NOMO-1 treated with dmso at 0.1 percent for 144 hours (cell line): Measurements from ENCODE around the gene NR5A2.
"Not testable (repeated sequence)": the region's sequence is repeated elsewhere in the genome, so short reads cannot be mapped to it uniquely, and the experiment has no call there.

Experiments
- DNase-seq: peaks from one replicate; lab custom pipeline; 2025; ENCODE audit not compliant: unreplicated experiment; lab: John Stamatoyannopoulos, UW

Gene NR5A2

GRCh38 chr1:200187332-200187731, 159.8 kb downstream of the NR5A2 start:
- not testable (repeated sequence) for DNase-seq

- DNase-seq, result no peak
These were observed 164.5 kb downstream of the NR5A2 start for GRCh38 chr1:200191993-200192392.

- no peak for DNase-seq
These were observed 167.0 kb downstream of the NR5A2 start for GRCh38 chr1:200194477-200194876.

- peak; percentile 6 for DNase-seq
These were observed 170.7 kb downstream of the NR5A2 start for GRCh38 chr1:200198236-200198635.

GRCh38 chr1:200205216-200205995, 177.9 kb downstream of the NR5A2 start:
- no peak for DNase-seq

GRCh38 chr1:200206340-200206739, 178.8 kb downstream of the NR5A2 start:
- DNase-seq, result no peak

- DNase-seq, result no peak
These were observed 179.3 kb downstream of the NR5A2 start for GRCh38 chr1:200206761-200207160.

GRCh38 chr1:200207711-200208126, 180.2 kb downstream of the NR5A2 start:
- peak; percentile 88 for DNase-seq

- DNase-seq, result no peak
These were observed 183.6 kb downstream of the NR5A2 start for GRCh38 chr1:200211157-200211556.

GRCh38 chr1:200213392-200213791, 185.9 kb downstream of the NR5A2 start:
- no peak for DNase-seq

- DNase-seq, result no peak
These were observed 186.4 kb downstream of the NR5A2 start for GRCh38 chr1:200213921-200214320.

GRCh38 chr1:200215350-200215749, 187.8 kb downstream of the NR5A2 start:
- DNase-seq, result no peak

GRCh38 chr1:200217703-200218102, 190.2 kb downstream of the NR5A2 start:
- DNase-seq, result no peak

- DNase-seq, result no peak
These were observed 194.2 kb downstream of the NR5A2 start for GRCh38 chr1:200221614-200222282.

GRCh38 chr1:200223207-200223606, 195.7 kb downstream of the NR5A2 start:
- no peak for DNase-seq

- no peak for DNase-seq
These were observed 196.1 kb downstream of the NR5A2 start for GRCh38 chr1:200223613-200224012.

GRCh38 chr1:200224315-200224714, 196.8 kb downstream of the NR5A2 start:
- DNase-seq, result no peak

- DNase-seq, result no peak
These were observed 198.9 kb downstream of the NR5A2 start for GRCh38 chr1:200226268-200226968.

GRCh38 chr1:200226969-200227303, 199.4 kb downstream of the NR5A2 start:
- no peak for DNase-seq
